Measurements from ENCODE around the gene CSMD2.

Gene CSMD2

GRCh38 chr1:33931111-33931475 is 233.9 kb downstream of the CSMD2 start:
- no peaks in the 10 kb centered on the region for H3K9me3 ChIP-seq (ENCODE audit: control insufficient read depth, insufficient read depth, low read length)
- no peaks in the 10 kb centered on the region for H3K4me1 ChIP-seq (ENCODE audit: control insufficient read depth, insufficient read depth, low read length)
- no peaks in the 10 kb centered on the region for H3K27me3 ChIP-seq (ENCODE audit: control insufficient read depth, insufficient read depth, low read length)
- H3K4me3 ChIP-seq (ENCODE audit: low read depth, low read length): no peak overlapping the region
- no peak overlapping the region for H3K9ac ChIP-seq (ENCODE audit: low read depth, low read length)
- H3K36me3 ChIP-seq (ENCODE audit: control insufficient read depth, insufficient read depth, low read length): no peaks in the 10 kb centered on the region

- Histone ChIP-seq H3K4me1 (ENCODE audit: control insufficient read depth, insufficient read depth, low read length) (no peaks in the 10 kb centered on the region), H3K9ac (ENCODE audit: low read depth, low read length) (no peak overlapping the region), H3K27me3 (ENCODE audit: control insufficient read depth, insufficient read depth, low read length) (no peaks in the 10 kb centered on the region), H3K9me3 (ENCODE audit: control insufficient read depth, insufficient read depth, low read length) (no peaks in the 10 kb centered on the region), H3K36me3 (ENCODE audit: control insufficient read depth, insufficient read depth, low read length) (no peaks in the 10 kb centered on the region), H3K4me3 (ENCODE audit: low read depth, low read length) (no peak overlapping the region)
Observed at GRCh38 chr1:33930346-33931110, 234.5 kb downstream of the CSMD2 start.

GRCh38 chr1:33928251-33928650 is 236.8 kb downstream of the CSMD2 start:
- no peaks in the 10 kb centered on the region for H3K36me3 ChIP-seq (ENCODE audit: control insufficient read depth, insufficient read depth, low read length)
- no peak overlapping the region for H3K9ac ChIP-seq (ENCODE audit: low read depth, low read length)
- H3K9me3 ChIP-seq (ENCODE audit: control insufficient read depth, insufficient read depth, low read length): no peaks in the 10 kb centered on the region
- H3K27me3 ChIP-seq (ENCODE audit: control insufficient read depth, insufficient read depth, low read length): no peaks in the 10 kb centered on the region
- H3K4me3 ChIP-seq (ENCODE audit: low read depth, low read length): no peak overlapping the region
- no peaks in the 10 kb centered on the region for H3K4me1 ChIP-seq (ENCODE audit: control insufficient read depth, insufficient read depth, low read length)

DNA sequence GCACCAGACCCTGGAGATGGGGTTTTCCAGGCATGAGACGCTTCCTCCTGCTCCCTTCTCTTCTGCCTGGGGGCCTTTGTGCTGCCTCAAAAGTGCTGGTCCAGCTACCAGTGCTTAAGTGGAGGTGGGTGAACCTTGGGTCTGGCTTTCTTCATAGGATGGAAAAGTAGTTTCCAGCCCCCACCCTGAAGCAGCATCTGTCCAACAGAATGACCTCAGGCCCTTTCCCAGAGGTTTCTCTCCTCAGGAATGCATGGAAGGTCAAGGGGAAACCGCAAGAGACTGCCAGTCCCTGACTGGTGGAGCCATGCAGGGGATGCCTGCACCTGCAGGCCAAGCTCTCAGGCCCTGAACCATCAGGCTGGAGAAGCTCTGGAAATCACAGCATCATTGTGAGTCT is 237.3 kb downstream of the CSMD2 start:
- H3K9me3 ChIP-seq (ENCODE audit: control insufficient read depth, insufficient read depth, low read length): no peaks in the 10 kb centered on the region
- no peaks in the 10 kb centered on the region for H3K4me1 ChIP-seq (ENCODE audit: control insufficient read depth, insufficient read depth, low read length)
- no peaks in the 10 kb centered on the region for H3K36me3 ChIP-seq (ENCODE audit: control insufficient read depth, insufficient read depth, low read length)
- H3K4me3 ChIP-seq (ENCODE audit: low read depth, low read length): no peak overlapping the region
- H3K9ac ChIP-seq (ENCODE audit: low read depth, low read length): no peak overlapping the region
- no peaks in the 10 kb centered on the region for H3K27me3 ChIP-seq (ENCODE audit: control insufficient read depth, insufficient read depth, low read length)

DNA sequence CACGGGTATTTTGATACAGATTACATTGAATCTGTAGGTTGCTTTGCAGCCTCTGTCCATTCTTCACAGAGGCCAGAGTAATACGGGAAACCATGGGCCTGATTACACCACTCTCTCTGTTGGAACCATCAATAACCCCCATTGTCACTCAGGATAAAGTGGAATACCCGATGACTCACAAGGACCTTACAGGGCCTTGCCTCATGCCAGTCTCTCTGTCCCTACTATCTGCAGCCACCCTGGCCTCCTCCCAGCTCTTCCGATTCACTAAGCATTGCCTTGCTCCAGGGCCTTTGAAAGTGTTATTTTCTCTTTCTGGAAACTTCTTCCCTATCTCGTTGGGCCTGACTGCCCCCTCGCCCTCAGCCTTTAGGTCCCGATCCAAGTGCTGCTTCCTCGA is 239.4 kb downstream of the CSMD2 start:
- Histone ChIP-seq H3K9me3 (ENCODE audit: control insufficient read depth, insufficient read depth, low read length) (no peaks in the 10 kb centered on the region), H3K27me3 (ENCODE audit: control insufficient read depth, insufficient read depth, low read length) (no peaks in the 10 kb centered on the region), H3K4me3 (ENCODE audit: low read depth, low read length) (no peak overlapping the region), H3K36me3 (ENCODE audit: control insufficient read depth, insufficient read depth, low read length) (no peaks in the 10 kb centered on the region), H3K9ac (ENCODE audit: low read depth, low read length) (no peak overlapping the region), H3K4me1 (ENCODE audit: control insufficient read depth, insufficient read depth, low read length) (no peaks in the 10 kb centered on the region)

DNA sequence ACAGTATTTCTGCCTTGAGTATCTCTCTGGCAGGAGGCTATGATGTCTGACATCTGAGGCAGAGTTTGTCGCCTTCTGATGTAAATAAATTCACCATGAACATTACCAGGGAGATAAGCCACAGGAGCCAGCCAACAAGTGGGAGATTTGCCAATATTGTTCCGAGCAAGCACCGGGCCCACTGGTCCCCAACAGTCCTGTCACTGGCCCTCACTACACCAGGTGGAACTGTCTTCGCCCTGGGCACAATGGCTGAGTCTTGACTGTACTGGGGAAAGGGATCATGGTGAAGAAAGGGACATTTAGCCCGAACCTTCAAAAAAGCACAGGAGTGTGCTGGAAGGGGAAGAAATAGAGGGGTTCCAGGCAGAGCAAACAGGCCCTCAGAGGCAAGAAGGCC is 243.7 kb downstream of the CSMD2 start:
- H3K9me3 ChIP-seq (ENCODE audit: control insufficient read depth, insufficient read depth, low read length): no peaks in the 10 kb centered on the region
- H3K36me3 ChIP-seq (ENCODE audit: control insufficient read depth, insufficient read depth, low read length): no peaks in the 10 kb centered on the region
- no peak overlapping the region for H3K4me3 ChIP-seq (ENCODE audit: low read depth, low read length)
- H3K27me3 ChIP-seq (ENCODE audit: control insufficient read depth, insufficient read depth, low read length): no peaks in the 10 kb centered on the region
- H3K4me1 ChIP-seq (ENCODE audit: control insufficient read depth, insufficient read depth, low read length): no peaks in the 10 kb centered on the region
- H3K9ac ChIP-seq (ENCODE audit: low read depth, low read length): no peak overlapping the region

DNA sequence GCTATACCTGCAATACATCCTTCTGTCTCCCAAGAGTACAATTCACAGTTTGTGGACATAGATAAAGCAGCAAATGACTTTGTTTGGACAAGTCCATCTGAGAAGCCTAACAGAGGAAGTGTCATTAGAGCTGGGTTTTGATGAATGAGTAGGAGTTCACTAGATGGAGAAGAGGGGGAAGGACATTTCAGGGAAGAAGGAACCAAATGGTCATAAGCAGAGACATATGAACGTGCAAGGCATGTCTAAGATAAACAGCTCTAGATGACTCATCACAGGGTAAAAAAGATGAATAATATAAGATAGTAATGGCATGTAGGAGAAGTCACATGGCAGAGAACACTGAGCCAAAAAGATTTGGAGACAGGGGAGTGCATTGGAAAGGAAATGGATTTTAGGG is 246.7 kb downstream of the CSMD2 start:
- Histone ChIP-seq H3K4me3 (ENCODE audit: low read depth, low read length) (no peak overlapping the region), H3K9me3 (ENCODE audit: control insufficient read depth, insufficient read depth, low read length) (no peaks in the 10 kb centered on the region), H3K36me3 (ENCODE audit: control insufficient read depth, insufficient read depth, low read length) (no peaks in the 10 kb centered on the region), H3K9ac (ENCODE audit: low read depth, low read length) (no peak overlapping the region), H3K4me1 (ENCODE audit: control insufficient read depth, insufficient read depth, low read length) (no peaks in the 10 kb centered on the region), H3K27me3 (ENCODE audit: control insufficient read depth, insufficient read depth, low read length) (no peaks in the 10 kb centered on the region)

- Histone ChIP-seq H3K4me3 (ENCODE audit: low read depth, low read length) (no peak overlapping the region), H3K9me3 (ENCODE audit: control insufficient read depth, insufficient read depth, low read length) (no peaks in the 10 kb centered on the region), H3K4me1 (ENCODE audit: control insufficient read depth, insufficient read depth, low read length) (no peaks in the 10 kb centered on the region), H3K36me3 (ENCODE audit: control insufficient read depth, insufficient read depth, low read length) (no peaks in the 10 kb centered on the region), H3K27me3 (ENCODE audit: control insufficient read depth, insufficient read depth, low read length) (no peaks in the 10 kb centered on the region), H3K9ac (ENCODE audit: low read depth, low read length) (no peak overlapping the region)
Observed at GRCh38 chr1:33916786-33917185, 248.2 kb downstream of the CSMD2 start.

DNA sequence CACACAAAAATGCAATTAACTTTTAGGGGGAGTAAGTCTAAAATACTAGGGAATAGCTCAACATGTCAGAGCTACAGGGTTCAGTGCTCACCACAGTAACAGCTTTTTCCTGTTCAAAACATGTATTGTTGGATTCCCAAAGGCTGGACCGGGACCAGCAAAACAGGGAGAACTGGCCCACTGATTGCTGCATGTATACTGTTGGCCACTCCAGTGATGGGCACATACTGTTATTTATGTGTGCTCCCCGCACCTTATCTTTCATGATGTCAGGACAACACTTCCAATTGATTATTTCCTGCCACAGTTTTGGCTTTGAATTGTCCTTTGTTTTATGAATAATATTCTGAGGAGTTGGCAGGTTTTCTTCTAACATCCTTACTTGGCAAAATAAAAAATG is 250.5 kb downstream of the CSMD2 start:
- Histone ChIP-seq H3K9ac (ENCODE audit: low read depth, low read length) (no peak overlapping the region), H3K27me3 (ENCODE audit: control insufficient read depth, insufficient read depth, low read length) (no peaks in the 10 kb centered on the region), H3K36me3 (ENCODE audit: control insufficient read depth, insufficient read depth, low read length) (no peaks in the 10 kb centered on the region), H3K9me3 (ENCODE audit: control insufficient read depth, insufficient read depth, low read length) (no peaks in the 10 kb centered on the region), H3K4me3 (ENCODE audit: low read depth, low read length) (no peak overlapping the region), H3K4me1 (ENCODE audit: control insufficient read depth, insufficient read depth, low read length) (no peaks in the 10 kb centered on the region)

GRCh38 chr1:33908324-33908956 is 256.6 kb downstream of the CSMD2 start:
- Histone ChIP-seq H3K9ac (ENCODE audit: low read depth, low read length) (no peak overlapping the region), H3K36me3 (ENCODE audit: control insufficient read depth, insufficient read depth, low read length) (no peaks in the 10 kb centered on the region), H3K9me3 (ENCODE audit: control insufficient read depth, insufficient read depth, low read length) (no peaks in the 10 kb centered on the region), H3K4me1 (ENCODE audit: control insufficient read depth, insufficient read depth, low read length) (no peaks in the 10 kb centered on the region), H3K27me3 (ENCODE audit: control insufficient read depth, insufficient read depth, low read length) (no peaks in the 10 kb centered on the region), H3K4me3 (ENCODE audit: low read depth, low read length) (no peak overlapping the region)

- no peak overlapping the region for H3K9ac ChIP-seq (ENCODE audit: low read depth, low read length)
- no peaks in the 10 kb centered on the region for H3K27me3 ChIP-seq (ENCODE audit: control insufficient read depth, insufficient read depth, low read length)
- no peaks in the 10 kb centered on the region for H3K4me1 ChIP-seq (ENCODE audit: control insufficient read depth, insufficient read depth, low read length)
- no peaks in the 10 kb centered on the region for H3K36me3 ChIP-seq (ENCODE audit: control insufficient read depth, insufficient read depth, low read length)
- no peaks in the 10 kb centered on the region for H3K9me3 ChIP-seq (ENCODE audit: control insufficient read depth, insufficient read depth, low read length)
- H3K4me3 ChIP-seq (ENCODE audit: low read depth, low read length): no peak overlapping the region
Observed at GRCh38 chr1:33906156-33906555, 258.9 kb downstream of the CSMD2 start.

- H3K36me3 ChIP-seq (ENCODE audit: control insufficient read depth, insufficient read depth, low read length): no peaks in the 10 kb centered on the region
Observed at GRCh38 chr1:33905241-33905640, 259.8 kb downstream of the CSMD2 start.

More at GRCh38 chr1:33905241-33905640, 259.8 kb downstream of the CSMD2 start:
- no peaks in the 10 kb centered on the region for H3K9me3 ChIP-seq (ENCODE audit: control insufficient read depth, insufficient read depth, low read length)
- no peak overlapping the region for H3K9ac ChIP-seq (ENCODE audit: low read depth, low read length)
- H3K4me1 ChIP-seq (ENCODE audit: control insufficient read depth, insufficient read depth, low read length): no peaks in the 10 kb centered on the region
- H3K4me3 ChIP-seq (ENCODE audit: low read depth, low read length): no peak overlapping the region
- no peaks in the 10 kb centered on the region for H3K27me3 ChIP-seq (ENCODE audit: control insufficient read depth, insufficient read depth, low read length)
